IMR-90 (cell line): Measurements from ENCODE around the gene PRRC1. TPM values are rescaled to one million over a fixed set of nuclear protein-coding genes. Genes with fewer than 3 reads are reported as not detected.

Experiments used
- ATAC-seq: fragments of 200-7000 bp; cut with Tn5 transposase; 2 replicates; pipeline ENCODE4 v1.9.1; 2020; ENCODE audit warnings: low read depth, mild to moderate bottlenecking, moderate library complexity
- BruUV-seq: library from RNA; stranded (reverse); fragments of 400-500 nt; replicated peaks from 2 replicates; lab custom pipeline; 2021; lab: Mats Ljungman, UMichigan
- CTCF ChIA-PET: fragments of 300-600 bp; formaldehyde crosslinking; extraction: SDS; loops from one replicate; lab custom pipeline; 2021; ENCODE audit warnings: antibody characterized with exemption; lab: Yijun Ruan, JAX
- POLR2A ChIA-PET: fragments of 300-600 bp; sonication (Branson Sonifier 250); formaldehyde crosslinking; loops from one replicate; lab custom pipeline; 2022; ENCODE audit warnings: antibody characterized with exemption; ENCODE audit not compliant: unreplicated experiment; lab: Charles Lee
- DNase-seq: peaks from one replicate; pipeline ENCODE4 v3.0.0; 2013
- H2AFZ ChIP-seq: replicated peaks from 2 replicates; pipeline ENCODE3; 2013; ENCODE audit warnings: low read length, mild to moderate bottlenecking; ENCODE audit not compliant: poor library complexity
- H2AK5ac ChIP-seq: 2 replicates; pipeline ENCODE4 v1.6.1; 2013; ENCODE audit warnings: low read depth, low read length, inconsistent platforms
- H2AK9ac ChIP-seq: replicated peaks from 2 replicates; pipeline ENCODE3; 2013; ENCODE audit warnings: mild to moderate bottlenecking, low read depth, low read length, moderate library complexity; ENCODE audit not compliant: poor library complexity
- H2BK120ac ChIP-seq: 2 replicates; pipeline ENCODE4 v1.6.1; 2013; ENCODE audit warnings: low read depth, low read length, inconsistent platforms
- H2BK15ac ChIP-seq: 3 replicates; pipeline ENCODE4 v1.6.1; 2013; ENCODE audit warnings: low read depth, low read length, inconsistent platforms
- H2BK20ac ChIP-seq: 2 replicates; pipeline ENCODE4 v1.6.1; 2013; ENCODE audit warnings: low read depth, mild to moderate bottlenecking, inconsistent platforms, low read length, moderate library complexity
- H2BK5ac ChIP-seq: 2 replicates; pipeline ENCODE4 v1.6.1; 2013; ENCODE audit warnings: mild to moderate bottlenecking, low read depth, low read length, inconsistent platforms; ENCODE audit not compliant: poor library complexity, severe bottlenecking
- H3K14ac ChIP-seq: replicated peaks from 2 replicates; pipeline ENCODE4 v1.6.1; 2013; ENCODE audit warnings: low read depth, low read length, inconsistent platforms
- H3K18ac ChIP-seq: 2 replicates; pipeline ENCODE4 v1.6.1; 2013; ENCODE audit warnings: low read depth, low read length, control low read depth
- H3K23ac ChIP-seq: 2 replicates; pipeline ENCODE4 v1.6.1; 2013; ENCODE audit warnings: low read depth, low read length, inconsistent platforms
- H3K27ac ChIP-seq: 2 replicates; pipeline ENCODE4 v1.5.1; 2013; ENCODE audit warnings: mild to moderate bottlenecking, control low read depth, low read length; ENCODE audit not compliant: insufficient read depth
- H3K27me3 ChIP-seq: 2 replicates; pipeline ENCODE4 v1.6.1; 2013; ENCODE audit warnings: low read length; ENCODE audit not compliant: control insufficient read depth, insufficient read depth
- H3K36me3 ChIP-seq: 2 replicates; pipeline ENCODE4 v1.6.1; 2013; ENCODE audit warnings: low read length, mixed read lengths; ENCODE audit not compliant: control insufficient read depth, insufficient read depth
- H3K4ac ChIP-seq: 2 replicates; pipeline ENCODE4 v1.6.1; 2013; ENCODE audit warnings: low read depth, low read length, inconsistent platforms
- H3K4me1 ChIP-seq: 2 replicates; pipeline ENCODE4 v1.6.1; 2013; ENCODE audit warnings: low read length, mixed read lengths; ENCODE audit not compliant: control insufficient read depth, insufficient read depth
- H3K4me2 ChIP-seq: 2 replicates; pipeline ENCODE4 v1.6.1; 2013; ENCODE audit warnings: low read depth, mild to moderate bottlenecking, control low read depth, low read length, moderate library complexity
- H3K4me3 ChIP-seq: 2 replicates; pipeline ENCODE4 v1.5.1; 2013; ENCODE audit warnings: low read depth, mild to moderate bottlenecking, control low read depth, low read length, moderate library complexity; ENCODE audit not compliant: insufficient read depth
- H3K56ac ChIP-seq: 2 replicates; pipeline ENCODE4 v1.6.1; 2013; ENCODE audit warnings: low read length, inconsistent platforms; ENCODE audit not compliant: insufficient read depth; ENCODE audit errors: extremely low read depth
- H3K79me1 ChIP-seq, 2 experiments: 2 replicates each; pipeline ENCODE4 v1.6.1; 2013; ENCODE audit warnings: low read length in 2 of 2, inconsistent platforms in 1 of 2, low read depth in 1 of 2
- H3K9ac ChIP-seq: 2 replicates; pipeline ENCODE4 v1.6.1; 2013; ENCODE audit warnings: low read depth, low read length, control low read depth
- H3K9me1 ChIP-seq: 2 replicates; pipeline ENCODE4 v1.6.1; 2013; ENCODE audit warnings: low read length, inconsistent platforms; ENCODE audit not compliant: insufficient read depth
- H3K9me3 ChIP-seq: 2 replicates; pipeline ENCODE4 v1.6.1; 2013; ENCODE audit warnings: low read length; ENCODE audit not compliant: control insufficient read depth, insufficient read depth
- H4K20me1 ChIP-seq: 2 replicates; pipeline ENCODE4 v1.6.1; 2013; ENCODE audit warnings: low read length, inconsistent platforms; ENCODE audit not compliant: insufficient read depth
- H4K5ac ChIP-seq: 2 replicates; pipeline ENCODE4 v1.6.1; 2013; ENCODE audit warnings: mild to moderate bottlenecking, low read depth, low read length, control low read depth
- H4K8ac ChIP-seq, 2 experiments: 2 replicates each; pipeline ENCODE4 v1.6.1; 2013; ENCODE audit warnings: low read depth in 2 of 2, low read length in 2 of 2, control low read depth in 1 of 2, inconsistent platforms in 1 of 2
- H4K91ac ChIP-seq: 2 replicates; pipeline ENCODE4 v1.6.1; 2013; ENCODE audit warnings: low read depth, low read length, inconsistent platforms; ENCODE audit not compliant: insufficient read depth
- BHLHE40 ChIP-seq: fragments of 150-350 bp; IDR thresholded peaks from 2 replicates; pipeline ENCODE4 v1.6.1; 2016; ENCODE audit warnings: mild to moderate bottlenecking, low read depth, low read length
- CEBPB ChIP-seq: IDR thresholded peaks from 2 replicates; pipeline ENCODE4 v1.6.1; 2012; ENCODE audit warnings: low read depth, low read length, improper control_type of control experiment
- RAD21 ChIP-seq: IDR thresholded peaks from 2 replicates; pipeline ENCODE4 v1.6.1; 2012; ENCODE audit warnings: low read length, improper control_type of control experiment
- WGBS, 2 experiments: methylation state at CpG; one replicate each; pipeline versions ENCODE4 v1.1.5 to v1.1.7; 2013; ENCODE audit warnings: missing lambda C conversion rate in 2 of 2; ENCODE audit not compliant: insufficient read length in 1 of 2; ENCODE audit errors: extremely low coverage in 2 of 2; 5-methylcytosine and 5-hydroxymethylcytosine counted together
- dilution Hi-C: fragments of 300-500 bp; cut with HindIII; formaldehyde crosslinking; loops from one replicate; pipeline ENCODE4 v1.14.3; 2018; ENCODE audit warnings: low sequenced_read_pairs; ENCODE audit not compliant: unreplicated experiment
- in situ Hi-C: fragments of 300-500 bp; cut with MboI; formaldehyde crosslinking; loops from 3 replicates; pipeline ENCODE4 v1.14.3; 2019; ENCODE audit warnings: low sequenced_read_pairs, inconsistent platforms, mixed read lengths
- intact Hi-C: fragments of 100-400 bp; cut with micrococcal nuclease; formaldehyde crosslinking; loops from 2 replicates; pipeline ENCODE4 v1.10.0; 2022
- polyA plus RNA-seq, 3 experiments: library from polyadenylated mRNA; depleted of rRNA; stranded (reverse); fragments of >200 nt; gene quantifications; 2 replicates each; pipeline ENCODE4 v1.2.3, GENCODE V29; 2012; ENCODE audit warnings: low replicate concordance in 1 of 3
- total RNA-seq: library from RNA; depleted of rRNA; stranded (reverse); fragments of >200 nt; gene quantifications from 2 replicates; pipeline ENCODE4 v1.2.3, GENCODE V29; 2012
- TF ChIP-seq, protein P1 (sequence below): fragments of 150-350 bp; IDR thresholded peaks from 2 replicates; pipeline ENCODE4 v1.6.1; 2017; ENCODE audit warnings: mild to moderate bottlenecking, antibody characterized with exemption, low read length, low read depth
- TF ChIP-seq, protein P2 (sequence below): fragments of 150-350 bp; IDR thresholded peaks from 2 replicates; pipeline ENCODE4 v1.6.1; 2016; ENCODE audit warnings: low read depth, mild to moderate bottlenecking, low read length, moderate library complexity, borderline replicate concordance

The PRRC1 gene
- total and polyA plus RNA-seq, 2 of the 4 experiments (the other 2 are of a cell fraction) = 46.8 to 63.1 TPM

DNA sequence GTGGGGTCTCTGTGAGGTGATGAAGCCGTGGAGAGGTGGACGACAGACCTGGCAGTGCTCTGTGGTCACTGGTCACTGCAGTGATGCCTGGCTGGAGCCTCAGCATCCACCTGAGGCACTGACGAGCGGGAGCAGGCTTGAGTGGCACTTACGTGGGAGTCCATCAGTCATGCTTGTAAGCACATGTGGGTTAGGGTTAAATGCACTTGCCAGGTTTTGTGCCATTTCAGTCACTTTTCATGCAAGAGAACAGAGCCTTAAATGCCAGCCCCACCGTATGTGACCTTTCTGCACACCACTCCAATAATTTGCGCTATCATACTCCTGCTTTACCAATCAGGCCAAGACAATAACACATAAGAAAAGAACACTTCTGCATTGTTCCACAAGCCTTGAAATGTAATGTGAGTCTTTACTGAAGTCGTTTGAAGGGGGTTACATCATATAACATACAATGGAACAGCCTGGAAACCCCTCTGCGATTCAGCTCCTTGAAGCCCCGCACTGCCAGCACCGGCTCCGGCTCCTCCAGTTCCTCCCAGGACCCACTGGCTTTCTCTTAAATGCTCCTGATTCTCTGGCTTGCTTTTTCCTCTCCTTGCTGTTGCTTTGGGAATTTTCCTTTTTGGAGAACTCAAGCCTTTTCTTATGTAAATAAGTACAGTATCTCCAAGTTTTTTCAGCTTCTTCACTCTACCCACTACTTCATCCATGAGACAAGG, 72.0 kb downstream of the PRRC1 start:
- TF ChIP-seq, protein P1, sequence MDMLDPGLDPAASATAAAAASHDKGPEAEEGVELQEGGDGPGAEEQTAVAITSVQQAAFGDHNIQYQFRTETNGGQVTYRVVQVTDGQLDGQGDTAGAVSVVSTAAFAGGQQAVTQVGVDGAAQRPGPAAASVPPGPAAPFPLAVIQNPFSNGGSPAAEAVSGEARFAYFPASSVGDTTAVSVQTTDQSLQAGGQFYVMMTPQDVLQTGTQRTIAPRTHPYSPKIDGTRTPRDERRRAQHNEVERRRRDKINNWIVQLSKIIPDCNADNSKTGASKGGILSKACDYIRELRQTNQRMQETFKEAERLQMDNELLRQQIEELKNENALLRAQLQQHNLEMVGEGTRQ = no peak
- TF ChIP-seq BHLHE40 (no peak), RAD21 (no peak), CEBPB (no peak)
- TF ChIP-seq, protein P2, sequence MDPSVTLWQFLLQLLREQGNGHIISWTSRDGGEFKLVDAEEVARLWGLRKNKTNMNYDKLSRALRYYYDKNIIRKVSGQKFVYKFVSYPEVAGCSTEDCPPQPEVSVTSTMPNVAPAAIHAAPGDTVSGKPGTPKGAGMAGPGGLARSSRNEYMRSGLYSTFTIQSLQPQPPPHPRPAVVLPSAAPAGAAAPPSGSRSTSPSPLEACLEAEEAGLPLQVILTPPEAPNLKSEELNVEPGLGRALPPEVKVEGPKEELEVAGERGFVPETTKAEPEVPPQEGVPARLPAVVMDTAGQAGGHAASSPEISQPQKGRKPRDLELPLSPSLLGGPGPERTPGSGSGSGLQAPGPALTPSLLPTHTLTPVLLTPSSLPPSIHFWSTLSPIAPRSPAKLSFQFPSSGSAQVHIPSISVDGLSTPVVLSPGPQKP = no peak
- DNase-seq (no peak), ATAC-seq (no peak)
- no peak overlapping the region for H2BK20ac ChIP-seq
- H4K91ac ChIP-seq = no peak overlapping the region
- no TSS peak for BruUV-seq
- H3K4ac ChIP-seq = no peak overlapping the region
- H3K9ac ChIP-seq = no peak overlapping the region
- H3K56ac ChIP-seq = no peak overlapping the region
- ChIA-PET CTCF (interaction anchor here (0.5 kb wide), 1 partner anchor 786 kb away, joined by 7 read pairs; no protein-coding TSS in a partner anchor), POLR2A (no interaction called here)
- no peak overlapping the region for H3K4me2 ChIP-seq
- H3K4me3 ChIP-seq = no peak overlapping the region
- no peaks in the 10 kb centered on the region for H3K4me1 ChIP-seq
- no peak overlapping the region for H2BK120ac ChIP-seq
- intact Hi-C loops = no loop called here
- in situ Hi-C loops = loop anchor here (25.0 kb wide), 1 partner anchor 1248 kb away; no protein-coding TSS in a partner anchor
- dilution Hi-C loops = no loop called here
- WGBS, 2 experiments = 40% methylated on average over 1 of the region's 12 CpGs; no CpG with 5 or more reads in 1 of the 2 experiments
- no peak overlapping the region for H2AFZ ChIP-seq
- H3K27ac ChIP-seq = no peak overlapping the region
- H3K9me1 ChIP-seq = no peaks in the 10 kb centered on the region
- no peak overlapping the region for H2AK9ac ChIP-seq
- no peak overlapping the region for H2BK15ac ChIP-seq
- H3K79me1 ChIP-seq = no peaks in the 10 kb centered on the region
- H3K14ac ChIP-seq = no peak overlapping the region
- no peaks in the 10 kb centered on the region for H3K36me3 ChIP-seq
- no peak overlapping the region for H2BK5ac ChIP-seq
- no peak overlapping the region for H3K18ac ChIP-seq
- no peak overlapping the region for H3K23ac ChIP-seq
- peaks cover 2% of the 10 kb centered on the region; the same call in 1 of the 2 replicates for H3K27me3 ChIP-seq
- no peaks in the 10 kb centered on the region for H4K20me1 ChIP-seq
- no peak overlapping the region for H4K5ac ChIP-seq
- no peaks in the 10 kb centered on the region for H3K9me3 ChIP-seq
- H4K8ac ChIP-seq = no peak overlapping the region
- no peak overlapping the region for H2AK5ac ChIP-seq
